ENCODE data around the gene GOLGA6C.
"Not testable (repeated sequence)": the region's sequence is repeated elsewhere in the genome, so short reads cannot be mapped to it uniquely, and the experiment has no call there.

Gene GOLGA6C, protein sequence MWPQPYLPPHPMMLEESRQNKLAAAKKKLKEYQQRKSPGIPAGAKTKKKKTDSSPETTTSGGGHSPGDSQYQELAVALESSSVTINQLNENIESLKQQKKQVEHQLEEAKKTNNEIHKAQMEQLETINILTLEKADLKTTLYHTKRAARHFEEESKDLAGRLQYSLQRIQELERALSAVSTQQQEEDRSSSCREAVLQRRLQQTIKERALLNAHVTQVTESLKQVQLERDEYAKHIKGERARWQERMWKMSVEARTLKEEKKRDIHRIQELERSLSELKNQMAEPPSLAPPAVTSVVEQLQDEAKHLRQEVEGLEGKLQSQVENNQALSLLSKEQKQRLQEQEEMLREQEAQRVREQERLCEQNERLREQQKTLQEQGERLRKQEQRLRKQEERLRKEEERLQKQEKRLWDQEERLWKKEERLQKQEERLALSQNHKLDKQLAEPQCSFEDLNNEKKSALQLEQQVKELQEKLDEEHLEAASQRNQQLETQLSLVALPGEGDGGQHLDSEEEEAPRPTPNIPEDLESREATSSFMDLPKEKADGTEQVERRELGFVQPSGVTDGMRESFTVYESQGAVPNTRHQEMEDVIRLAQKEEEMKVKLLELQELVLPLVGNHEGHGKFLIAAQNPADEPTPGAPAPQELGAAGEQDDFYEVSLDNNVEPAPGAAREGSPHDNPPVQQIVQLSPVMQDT

DNA sequence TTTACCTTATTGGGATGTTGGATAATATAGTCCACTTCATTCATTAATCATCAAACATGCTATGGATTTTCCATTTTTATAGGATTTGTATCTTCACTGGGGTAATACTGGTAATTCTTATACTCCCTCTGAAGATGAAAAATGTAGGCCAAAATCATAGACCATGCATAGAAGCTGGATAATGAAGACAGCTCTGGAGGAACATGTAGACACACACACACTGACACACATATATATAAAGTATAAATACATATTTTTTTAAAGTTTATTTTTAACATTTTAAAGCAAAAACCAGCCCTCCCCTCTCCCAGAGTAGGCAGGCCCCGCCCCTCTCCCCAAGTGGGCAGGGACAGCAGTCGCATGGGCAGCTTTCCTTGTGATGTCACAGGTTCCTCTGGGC is at the start of gene GOLGA6C:
Gene GOLGA6C (plus strand): TSS at position 301 of the 400 bp plus-strand sequence. CDS start 265 bp downstream, outside the sequence.
- not testable (repeated sequence) for DNase-seq

DNA sequence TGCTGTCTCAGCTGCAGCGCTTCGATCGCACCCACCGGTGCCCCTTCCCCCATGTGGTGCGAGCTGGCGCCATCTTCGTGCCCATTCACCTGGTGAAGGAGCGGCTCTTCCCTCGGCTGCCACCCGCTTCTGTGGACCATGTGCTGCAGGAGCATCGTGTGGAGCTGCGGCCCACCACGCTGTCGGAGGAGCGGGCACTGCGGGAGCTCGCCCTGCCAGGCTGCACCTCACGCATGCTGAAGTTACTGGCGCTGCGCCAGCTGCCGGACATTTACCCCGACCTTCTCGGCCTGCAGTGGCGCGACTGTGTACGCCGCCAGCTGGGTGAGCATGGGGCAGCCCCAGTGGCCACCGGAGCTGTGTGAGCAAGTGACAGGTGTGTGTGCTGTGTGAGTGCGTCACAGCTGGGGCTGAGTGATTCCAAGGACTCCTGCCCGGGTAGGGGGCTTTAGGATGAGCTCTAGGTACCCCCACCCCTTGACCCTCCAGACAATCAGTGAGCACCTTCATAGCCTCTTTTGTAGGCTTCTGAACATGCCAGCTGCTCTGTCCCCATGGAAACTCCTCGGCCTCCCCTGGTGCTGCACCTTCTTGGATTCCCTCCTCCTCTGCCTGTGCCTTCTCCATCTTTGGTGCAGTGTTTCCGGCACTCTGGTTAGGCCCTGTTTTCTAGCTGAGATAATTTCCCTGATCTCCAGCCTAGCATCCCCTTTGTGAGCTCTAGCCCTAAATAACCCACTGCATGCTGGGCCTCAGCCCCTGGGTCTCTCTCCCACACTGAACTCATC is 49.4 kb upstream of the GOLGA6C start:
- DNase-seq = no peak

DNA sequence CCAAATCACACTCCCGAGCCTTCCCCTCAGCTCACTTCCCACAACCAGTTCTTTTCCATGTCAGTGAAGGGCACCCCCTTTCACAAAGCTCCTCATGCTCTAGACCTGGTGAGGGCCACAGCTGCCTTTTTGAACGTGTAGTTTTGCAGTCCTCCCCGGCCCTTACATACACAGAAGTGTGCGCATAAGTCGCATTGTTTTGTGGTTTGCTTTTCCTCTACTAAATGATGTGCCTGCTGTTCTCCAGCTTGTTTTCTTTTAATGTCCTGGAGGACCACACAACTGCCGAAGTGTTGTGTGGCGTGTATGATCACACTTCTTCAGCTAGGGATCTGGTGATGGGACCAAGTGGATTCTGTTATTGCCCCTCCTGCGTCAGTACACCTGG is 48.9 kb upstream of the GOLGA6C start:
- DNase-seq = no peak

DNA sequence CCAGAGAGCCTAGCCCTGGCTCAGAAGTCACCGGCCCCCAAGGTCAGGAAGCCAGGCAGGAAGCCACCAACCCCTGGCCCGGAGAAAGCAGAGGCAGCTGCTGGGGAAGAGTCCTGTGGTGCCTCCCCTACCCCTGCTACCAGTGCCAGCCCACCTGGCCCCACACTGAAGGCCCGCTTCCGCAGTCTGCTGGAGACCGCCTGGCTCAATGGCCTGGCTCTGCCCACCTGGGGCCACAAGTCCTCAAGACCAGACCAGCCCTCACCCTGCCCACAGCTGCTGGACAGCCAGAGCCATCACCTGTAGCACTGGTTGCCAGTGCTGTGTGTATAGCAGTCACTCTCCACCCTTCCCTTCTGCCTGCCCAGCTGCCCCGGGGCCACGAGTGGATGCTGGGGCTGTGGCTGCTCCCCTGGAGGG is 47.3 kb upstream of the GOLGA6C start:
- DNase-seq = no peak

DNA sequence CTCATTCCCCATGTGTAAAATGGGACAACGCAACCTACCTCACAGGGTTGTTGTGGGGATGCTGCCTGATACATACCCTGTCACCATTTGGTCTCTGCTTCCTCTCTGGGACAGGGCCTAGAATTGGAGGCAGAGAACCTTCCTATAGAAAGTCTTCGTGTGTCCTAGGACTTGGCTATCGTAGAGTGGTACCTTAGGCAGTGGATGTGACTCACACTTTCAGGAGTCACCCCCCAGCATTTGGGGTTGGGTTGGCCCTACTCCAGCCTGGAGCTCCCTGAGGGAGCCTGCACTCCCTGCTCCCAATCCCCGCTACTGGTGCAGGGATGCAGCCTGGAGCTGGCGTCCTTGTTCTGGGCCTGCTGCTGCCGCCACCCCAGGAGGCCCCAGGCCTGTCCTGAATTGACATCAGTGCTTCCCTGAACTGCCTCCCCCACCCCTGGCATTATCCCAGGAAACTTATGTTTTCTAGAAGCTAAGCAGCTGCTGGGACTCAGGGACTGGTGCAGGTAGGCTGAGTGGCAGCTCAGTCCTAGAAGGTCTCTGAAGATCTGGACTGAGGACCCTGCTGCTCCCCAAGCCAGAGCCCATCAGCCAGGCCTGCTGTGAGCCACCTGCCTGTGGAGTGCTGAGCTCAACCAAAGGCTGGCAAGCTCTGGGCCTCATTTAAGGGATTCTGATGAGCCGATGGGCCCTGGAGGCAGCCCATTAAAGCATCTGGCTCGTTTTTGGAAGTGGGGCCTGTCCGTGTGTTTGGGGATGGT is 46.5 kb upstream of the GOLGA6C start:
- DNase-seq = no peak

DNA sequence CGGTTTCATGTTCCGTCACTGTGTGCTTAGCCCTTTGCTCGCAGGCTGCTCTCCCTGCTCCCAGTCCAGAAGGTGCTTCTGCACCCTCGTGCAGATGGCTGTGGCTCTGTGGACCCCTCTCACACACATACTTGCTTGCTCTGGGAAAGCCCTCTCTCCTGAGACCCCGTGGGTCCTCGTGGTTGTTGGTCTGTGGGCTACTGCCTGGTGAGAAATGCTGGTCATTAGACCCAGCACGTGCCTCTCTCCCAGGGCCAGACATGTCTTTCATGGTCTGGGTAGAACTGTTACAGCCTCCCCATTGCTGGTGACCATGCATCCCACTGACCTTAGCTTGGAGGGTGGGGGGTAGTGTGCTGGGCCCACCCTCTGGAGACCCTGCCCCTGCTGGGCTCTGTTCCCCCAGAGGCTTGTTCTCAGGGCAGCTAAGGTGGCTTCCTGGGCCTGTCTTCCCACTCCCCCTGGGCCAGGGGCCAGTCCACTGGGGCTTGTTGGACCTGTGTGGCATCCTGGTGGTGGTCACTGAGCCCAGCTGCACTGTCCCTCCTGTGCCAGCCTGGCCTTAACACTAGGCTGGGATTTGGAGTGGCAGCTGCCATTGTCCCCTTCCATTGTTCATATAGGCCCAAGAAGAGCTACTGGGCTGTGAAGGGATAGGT is 45.8 kb upstream of the GOLGA6C start:
- DNase-seq = no peak

DNA sequence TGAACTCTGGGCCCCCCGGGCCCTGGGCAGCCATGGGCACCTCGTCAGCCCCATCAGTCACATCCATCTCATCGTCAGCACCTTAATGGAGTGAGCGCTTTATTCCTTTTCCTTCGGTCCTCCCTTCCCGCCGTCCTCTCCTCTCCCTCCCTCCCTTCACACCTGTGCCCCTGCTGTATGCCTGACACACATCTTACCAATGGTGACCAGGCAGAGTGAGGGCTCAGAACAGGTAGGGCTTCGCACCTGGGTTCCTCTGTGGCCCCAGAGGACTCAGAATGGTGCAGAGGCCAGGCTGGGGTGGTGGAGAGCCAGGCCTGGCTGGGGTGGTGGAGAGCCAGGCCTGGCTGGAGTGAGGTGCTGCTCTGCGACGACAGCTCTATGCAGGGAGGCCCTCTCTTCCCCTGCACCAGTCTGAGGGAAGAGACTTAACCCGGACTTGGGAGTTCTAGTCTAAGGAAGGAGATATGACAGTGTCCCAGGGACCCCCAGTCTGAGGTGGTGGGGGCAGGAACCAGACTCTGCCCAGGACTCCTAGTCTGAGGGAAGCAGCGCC is 44.8 kb upstream of the GOLGA6C start:
- DNase-seq = no peak

DNA sequence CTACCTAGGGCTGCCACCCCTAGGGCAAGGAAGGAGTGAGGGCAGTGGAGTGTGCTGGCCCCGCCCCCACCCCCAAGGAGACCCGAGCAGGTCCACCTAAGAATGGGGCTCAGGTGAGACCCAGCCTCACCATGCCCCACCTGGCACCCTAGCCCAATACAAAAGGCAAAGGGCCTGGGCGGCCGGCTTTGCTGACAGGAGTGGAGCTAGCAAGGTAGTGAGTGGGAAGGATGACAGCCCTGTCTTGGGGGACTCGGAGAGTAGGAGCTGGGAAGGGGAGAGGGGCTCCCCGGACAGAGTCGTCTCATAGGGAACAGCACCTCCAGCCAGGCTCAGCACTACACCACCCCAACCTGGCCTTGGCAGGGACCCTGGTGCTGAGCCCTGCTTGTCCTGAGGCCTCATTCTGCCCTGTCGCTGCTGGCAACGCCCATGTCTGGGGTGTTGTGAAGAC is 44.3 kb upstream of the GOLGA6C start:
- DNase-seq = no peak

DNA sequence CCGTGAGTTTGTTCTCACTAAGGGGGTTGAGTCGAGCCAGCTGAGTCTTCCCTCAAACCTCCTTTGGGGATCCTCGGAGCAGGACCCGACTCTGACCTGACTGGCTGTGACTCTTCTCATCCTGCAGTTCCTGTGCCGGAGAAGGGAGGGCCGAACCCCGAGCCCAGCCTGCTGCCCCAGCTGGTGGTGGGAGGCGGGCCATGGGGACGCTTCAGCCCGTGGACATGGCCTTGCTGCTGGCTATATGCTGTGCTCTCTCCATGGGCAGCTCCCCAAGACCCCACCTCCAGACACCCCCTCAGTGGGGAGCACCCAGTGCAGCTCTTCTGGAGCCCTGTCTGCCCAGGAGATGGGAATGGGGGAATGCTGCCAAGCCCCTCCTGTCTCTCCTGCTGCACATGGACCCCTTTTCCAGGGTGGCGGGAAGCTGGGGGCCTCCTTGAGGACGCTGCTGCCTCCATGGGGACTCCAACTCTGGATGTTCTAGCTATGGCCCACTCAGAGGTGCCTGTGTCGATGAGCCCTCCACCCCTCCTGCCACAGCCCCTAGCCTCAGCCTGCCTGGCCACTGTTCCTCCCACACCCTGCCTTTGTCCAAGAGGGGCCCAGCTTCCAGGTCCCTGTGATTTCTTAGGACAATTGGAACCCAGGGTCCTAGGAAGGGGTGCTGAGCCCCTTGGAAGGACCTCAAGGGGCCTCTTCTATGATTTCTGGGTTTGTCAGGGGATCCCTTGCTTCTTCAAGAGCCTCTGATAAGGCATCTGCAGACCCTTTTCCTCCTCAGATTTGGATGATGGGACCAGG is 43.6 kb upstream of the GOLGA6C start:
- no peak for DNase-seq

DNA sequence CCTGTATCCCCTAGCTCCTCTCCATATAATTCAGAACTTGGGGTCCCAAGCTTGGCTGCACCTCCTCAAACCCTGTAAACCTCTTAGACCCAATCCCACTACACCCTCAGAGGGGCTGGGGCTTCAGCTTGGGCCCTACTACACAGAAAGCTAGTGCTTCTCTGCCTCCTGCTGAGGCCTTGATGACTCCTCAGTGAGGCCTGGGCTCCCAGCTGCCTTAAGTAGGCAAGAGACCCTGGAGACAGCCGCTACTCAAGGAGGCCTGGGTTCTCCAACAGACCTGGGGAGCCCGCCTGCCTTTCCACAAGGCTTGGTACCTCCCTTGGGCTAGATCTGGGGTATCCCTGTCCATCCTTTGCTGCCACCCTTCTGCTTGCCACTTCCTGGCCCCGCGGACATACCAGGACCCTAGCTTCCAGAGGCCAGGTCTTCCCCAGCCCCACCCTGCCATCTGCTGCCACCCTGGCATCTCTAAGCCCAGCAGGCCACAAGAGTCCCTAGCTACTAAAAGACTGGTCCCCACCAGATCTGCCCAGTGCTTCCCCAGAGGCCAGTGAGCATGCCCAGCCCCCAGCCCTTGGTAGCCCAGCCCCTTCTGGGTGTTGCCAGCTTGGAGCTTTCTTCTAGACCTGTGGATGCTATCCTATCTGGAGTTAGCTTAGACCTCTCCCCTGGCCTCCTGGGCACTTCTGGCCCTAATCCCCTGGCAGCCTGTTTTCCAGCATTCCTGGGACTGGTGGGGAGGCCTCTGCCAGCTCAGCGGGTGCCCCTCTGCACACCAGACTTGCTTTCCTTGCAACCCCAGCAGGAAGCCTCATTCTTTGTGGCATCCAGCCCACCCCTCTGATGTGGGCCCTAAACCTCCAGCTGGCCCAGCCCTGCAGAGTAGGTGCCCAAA is 42.8 kb upstream of the GOLGA6C start:
- no peak for DNase-seq

DNA sequence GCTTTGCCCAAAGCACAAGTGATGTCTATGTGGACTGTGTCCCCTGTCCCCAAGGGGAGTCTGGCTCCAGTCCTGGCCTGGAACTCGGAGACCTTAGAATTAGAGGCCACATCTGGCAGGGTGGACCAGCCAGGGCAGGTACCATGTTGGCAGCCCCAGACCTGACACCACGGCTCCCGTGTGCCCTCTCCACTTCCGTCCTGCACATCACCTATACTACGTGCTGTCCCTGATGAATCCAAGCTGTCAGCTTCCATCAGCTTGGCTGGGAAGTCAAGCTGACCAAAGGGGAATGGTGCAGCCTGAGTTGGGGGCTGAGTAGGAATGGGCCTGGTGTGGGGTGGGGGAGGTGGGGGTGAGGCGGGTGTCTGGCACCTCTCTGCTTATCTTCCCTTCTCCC is 41.1 kb upstream of the GOLGA6C start:
- no peak for DNase-seq

DNA sequence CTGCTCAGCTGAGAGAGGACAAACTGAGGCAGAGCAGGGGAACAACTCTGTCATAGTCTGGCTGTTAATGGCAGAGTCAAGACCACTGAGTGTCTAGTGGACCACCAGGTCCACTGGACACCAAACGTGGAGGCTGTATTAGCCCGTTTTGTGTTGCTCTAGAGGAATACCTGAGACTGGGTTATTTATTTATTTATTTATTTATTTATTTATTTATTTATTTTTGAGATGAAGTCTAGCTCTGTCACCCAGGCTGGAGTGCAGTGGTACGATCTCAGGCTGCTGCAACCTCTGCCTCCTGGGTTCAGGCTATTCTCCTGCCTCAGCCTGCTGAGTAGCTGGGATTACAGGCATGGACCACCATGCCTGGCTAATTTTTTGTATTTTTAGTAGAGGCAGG is 40.6 kb upstream of the GOLGA6C start:
- DNase-seq = not testable (repeated sequence)

DNA sequence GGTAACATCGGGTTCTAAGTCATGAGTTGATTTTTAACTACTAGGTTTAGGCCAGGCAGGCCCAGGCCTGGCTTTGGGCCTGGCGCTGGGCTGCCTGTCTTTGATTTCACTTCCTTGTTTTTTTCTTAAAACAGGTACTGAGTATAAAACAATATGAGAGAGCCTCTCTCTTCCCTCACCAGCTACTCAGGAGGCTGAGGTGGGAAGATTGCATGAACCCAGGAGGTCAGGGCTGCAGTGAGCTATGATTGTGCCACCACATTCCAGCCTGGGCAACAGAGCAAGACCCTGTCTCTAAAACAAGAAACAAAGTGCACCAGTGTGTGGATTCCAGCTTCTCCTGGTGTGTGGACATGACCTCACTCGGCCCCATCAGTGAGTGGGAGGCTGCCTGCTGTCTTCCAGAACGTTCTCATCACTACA is 38.6 kb upstream of the GOLGA6C start:
- not testable (repeated sequence) for DNase-seq

DNA sequence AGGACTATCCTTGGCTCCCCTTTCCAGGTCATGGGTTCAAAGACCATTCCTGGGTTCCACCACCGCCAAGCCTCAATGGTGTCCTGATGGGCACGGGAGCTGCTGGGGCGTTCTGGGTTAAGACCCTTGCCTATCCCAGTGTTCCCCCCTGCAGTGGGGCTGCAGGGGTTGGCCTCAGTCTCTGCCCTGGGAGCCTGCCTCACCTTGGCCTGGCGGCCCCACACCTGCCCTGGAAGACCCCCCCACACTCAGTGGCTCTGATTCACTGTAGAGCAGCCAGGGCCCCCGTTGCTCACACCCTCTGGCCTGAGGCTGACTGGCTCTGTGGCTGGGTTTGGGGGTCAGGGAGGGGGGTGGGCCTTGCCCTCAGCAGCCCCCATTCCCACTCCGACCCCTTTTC is 34.4 kb upstream of the GOLGA6C start:
- DNase-seq = no peak

DNA sequence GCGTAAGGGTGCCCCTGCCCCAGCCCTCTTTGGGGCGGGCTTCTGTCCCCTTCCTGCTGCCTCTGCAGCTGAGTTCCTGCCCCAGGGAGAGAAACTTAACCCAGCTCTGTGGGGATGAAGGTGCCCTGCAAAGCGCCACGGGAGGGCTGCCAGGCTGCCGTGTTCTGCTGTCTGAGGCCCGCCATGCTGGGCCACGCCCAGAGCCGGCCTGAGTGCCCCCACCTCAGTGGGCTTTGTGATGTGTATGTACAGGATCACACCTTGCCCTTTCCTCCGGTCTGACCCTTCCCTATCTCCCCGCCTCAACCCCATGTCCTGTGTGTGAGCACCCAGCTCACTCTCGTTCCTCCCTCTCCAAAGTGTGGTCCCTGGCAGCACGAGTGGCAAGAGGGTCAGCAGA is 33.9 kb upstream of the GOLGA6C start:
- no peak for DNase-seq

DNA sequence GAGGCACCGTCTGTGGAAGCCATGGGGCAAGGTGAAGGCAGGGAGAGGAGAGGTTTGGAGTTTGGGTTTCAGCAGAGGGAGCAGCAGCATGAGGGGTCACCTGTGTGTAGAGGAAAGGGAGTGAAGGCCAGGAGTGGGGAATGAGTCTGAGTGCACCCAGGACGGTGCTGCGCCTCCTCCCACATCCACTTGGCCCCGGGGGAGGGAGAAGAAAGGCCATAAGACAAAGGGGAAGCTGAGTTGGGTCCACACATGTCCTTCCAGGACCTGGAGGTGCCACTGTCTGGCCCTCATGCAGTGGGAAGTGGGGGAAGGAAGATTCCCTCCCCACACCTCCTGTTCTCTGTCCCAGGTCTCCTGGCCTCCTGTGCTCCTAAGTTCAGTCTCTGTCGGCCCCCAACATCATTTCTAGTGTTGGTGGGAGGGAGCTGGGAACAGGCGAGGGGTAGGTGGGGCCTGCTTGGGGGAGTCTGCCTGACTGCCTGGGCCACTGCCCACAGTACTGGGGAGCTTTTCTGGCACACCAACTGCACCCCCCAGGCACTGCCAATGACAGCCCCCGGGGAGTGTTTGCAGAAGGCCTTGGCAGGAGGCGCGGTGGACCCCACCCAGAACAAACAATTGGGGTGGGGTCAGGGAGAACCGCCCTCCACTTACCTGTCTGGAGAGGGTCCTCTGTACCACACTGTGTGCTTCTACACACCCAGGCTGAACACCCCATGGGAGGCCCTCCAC is 32.9 kb upstream of the GOLGA6C start:
- not testable (repeated sequence) for DNase-seq

DNA sequence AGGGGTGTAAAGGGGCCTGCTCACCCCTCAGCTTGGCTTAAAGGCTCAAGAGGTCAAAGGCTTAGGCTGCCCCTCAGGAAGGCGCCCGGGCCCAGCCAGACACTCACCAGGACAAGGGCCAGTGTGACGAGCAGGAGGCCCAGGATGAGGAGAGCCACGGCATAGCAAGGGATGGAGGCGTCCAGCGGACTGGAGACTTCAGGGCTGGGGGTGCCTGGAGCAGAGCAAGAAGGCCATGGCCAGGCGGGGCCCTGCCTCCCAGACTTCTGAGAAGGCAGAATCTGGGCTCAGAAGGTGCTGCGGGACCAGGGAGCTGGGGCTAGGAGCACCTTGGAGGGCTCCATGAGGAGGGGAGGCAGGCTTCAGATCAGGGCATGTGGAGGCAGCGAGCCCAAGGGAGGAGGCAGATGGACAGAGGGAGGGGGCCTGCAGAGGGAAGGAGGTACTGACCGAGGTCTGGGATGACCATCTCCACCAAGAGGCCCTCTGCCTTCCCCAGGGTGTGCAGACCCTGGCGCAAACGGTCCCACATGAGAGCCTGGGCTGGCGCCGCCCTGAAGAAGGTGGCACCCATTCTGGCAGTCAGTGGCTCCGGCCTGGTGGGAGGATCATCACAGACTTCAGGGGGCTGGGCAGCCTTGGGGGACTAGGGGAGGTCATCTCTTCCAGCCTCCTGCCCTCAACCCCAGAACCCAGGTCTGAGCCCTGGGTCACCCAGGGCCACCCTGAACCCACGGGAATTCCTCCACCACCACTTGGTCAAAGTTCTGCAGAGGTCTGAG is 32.0 kb upstream of the GOLGA6C start:
- no peak for DNase-seq

DNA sequence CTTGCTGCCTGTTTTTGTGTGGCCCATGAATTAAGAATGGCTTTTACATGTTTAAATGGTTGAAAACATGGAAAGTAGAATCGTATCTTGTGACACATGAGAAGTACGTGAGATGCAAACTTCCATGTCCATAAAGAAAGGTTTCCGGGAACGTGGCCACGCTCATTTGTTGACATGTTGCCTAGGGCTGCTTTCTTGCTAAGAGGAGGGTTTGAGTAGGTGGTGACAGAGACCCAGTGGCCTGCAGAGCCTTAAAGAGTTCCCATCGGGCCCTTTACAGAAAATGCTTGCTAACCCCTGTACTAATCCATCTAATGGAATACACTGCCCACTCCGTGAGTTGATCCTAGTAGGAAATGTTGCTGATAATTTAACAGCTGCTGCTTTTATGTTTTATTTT is 31.0 kb upstream of the GOLGA6C start:
- DNase-seq = not testable (repeated sequence)
